Activated naive CD4-positive, alpha-beta T cell treated with anti-CD3 and anti-CD28 coated beads, Interleukin-2, amount 50 U/mL, for 24 hours (primary cell): ENCODE data around the gene PALM2AKAP2.

Experiments
- H3K27ac Mint-ChIP-seq: one replicate; pipeline ENCODE4 v1.8.0; 2021; ENCODE audit warnings: mild to moderate bottlenecking, mixed read lengths
- H3K27me3 Mint-ChIP-seq: one replicate; pipeline ENCODE4 v1.8.0; 2021; ENCODE audit warnings: mixed read lengths
- H3K36me3 Mint-ChIP-seq: one replicate; pipeline ENCODE4 v1.8.0; 2021; ENCODE audit warnings: mixed read lengths
- H3K4me1 Mint-ChIP-seq: one replicate; pipeline ENCODE4 v1.8.0; 2021; ENCODE audit warnings: mixed read lengths
- H3K4me3 Mint-ChIP-seq: one replicate; pipeline ENCODE4 v1.8.0; 2021; ENCODE audit warnings: mild to moderate bottlenecking, mixed read lengths
- H3K9me3 Mint-ChIP-seq: one replicate; pipeline ENCODE4 v1.8.0; 2021; ENCODE audit warnings: mixed read lengths

The PALM2AKAP2 gene

GRCh38 chr9:109779711-109780452 lies at the start of gene PALM2AKAP2:
TSS of gene PALM2AKAP2 (plus strand) at chr9:109780198. CDS start at chr9:109780489, 291 bp downstream.
- H3K36me3 Mint-ChIP-seq, result no peaks in the 10 kb centered on the region
- H3K4me3 Mint-ChIP-seq, result no peak within 1 kb of the TSS
- no peak within 1 kb of the TSS for H3K27ac Mint-ChIP-seq
- no peaks in the 10 kb centered on the region for H3K4me1 Mint-ChIP-seq
- H3K9me3 Mint-ChIP-seq, result no peaks in the 10 kb centered on the region
- peaks cover 16% of the 10 kb centered on the region for H3K27me3 Mint-ChIP-seq

- Mint-ChIP-seq H3K27ac (no peak overlapping the region), H3K4me3 (no peak overlapping the region), H3K9me3 (no peaks in the 10 kb centered on the region), H3K27me3 (peaks cover 7% of the 10 kb centered on the region), H3K36me3 (no peaks in the 10 kb centered on the region), H3K4me1 (no peaks in the 10 kb centered on the region)
Measured at GRCh38 chr9:109730228-109730627, 49.8 kb upstream of the PALM2AKAP2 start.

- Mint-ChIP-seq H3K4me3 (no peak overlapping the region), H3K9me3 (no peaks in the 10 kb centered on the region), H3K4me1 (no peaks in the 10 kb centered on the region), H3K27me3 (peaks cover 10% of the 10 kb centered on the region), H3K36me3 (no peaks in the 10 kb centered on the region), H3K27ac (no peak overlapping the region)
Measured at GRCh38 chr9:109733690-109734089, 46.3 kb upstream of the PALM2AKAP2 start.

GRCh38 chr9:109734814-109735213 lies 45.2 kb upstream of the PALM2AKAP2 start:
- no peak overlapping the region for H3K27ac Mint-ChIP-seq
- H3K36me3 Mint-ChIP-seq, result no peaks in the 10 kb centered on the region
- H3K27me3 Mint-ChIP-seq, result peaks cover 10% of the 10 kb centered on the region
- H3K9me3 Mint-ChIP-seq, result no peaks in the 10 kb centered on the region
- H3K4me1 Mint-ChIP-seq, result no peaks in the 10 kb centered on the region
- no peak overlapping the region for H3K4me3 Mint-ChIP-seq

- Mint-ChIP-seq H3K27me3 (peaks cover 10% of the 10 kb centered on the region), H3K4me1 (no peaks in the 10 kb centered on the region), H3K4me3 (no peak overlapping the region), H3K27ac (no peak overlapping the region), H3K36me3 (no peaks in the 10 kb centered on the region), H3K9me3 (no peaks in the 10 kb centered on the region)
Measured at GRCh38 chr9:109735801-109736200, 44.2 kb upstream of the PALM2AKAP2 start.

GRCh38 chr9:109737295-109737694 lies 42.7 kb upstream of the PALM2AKAP2 start:
- no peaks in the 10 kb centered on the region for H3K36me3 Mint-ChIP-seq
- H3K4me3 Mint-ChIP-seq, result no peak overlapping the region
- H3K27me3 Mint-ChIP-seq, result peaks cover 13% of the 10 kb centered on the region
- no peak overlapping the region for H3K27ac Mint-ChIP-seq
- H3K4me1 Mint-ChIP-seq, result no peaks in the 10 kb centered on the region
- no peaks in the 10 kb centered on the region for H3K9me3 Mint-ChIP-seq

- Mint-ChIP-seq H3K4me1 (no peaks in the 10 kb centered on the region), H3K36me3 (no peaks in the 10 kb centered on the region), H3K4me3 (no peak overlapping the region), H3K27ac (no peak overlapping the region), H3K27me3 (peaks cover 15% of the 10 kb centered on the region), H3K9me3 (no peaks in the 10 kb centered on the region)
Measured at GRCh38 chr9:109739760-109740159, 40.2 kb upstream of the PALM2AKAP2 start.

- H3K27ac Mint-ChIP-seq, result no peak overlapping the region
Measured at GRCh38 chr9:109742776-109743348, 37.1 kb upstream of the PALM2AKAP2 start.

GRCh38 chr9:109743696-109744095 lies 36.3 kb upstream of the PALM2AKAP2 start:
- Mint-ChIP-seq H3K36me3 (no peaks in the 10 kb centered on the region), H3K27ac (no peak overlapping the region), H3K27me3 (peaks cover 12% of the 10 kb centered on the region), H3K4me3 (no peak overlapping the region), H3K9me3 (no peaks in the 10 kb centered on the region), H3K4me1 (no peaks in the 10 kb centered on the region)

More at GRCh38 chr9:109742776-109743348, 37.1 kb upstream of the PALM2AKAP2 start:
- Mint-ChIP-seq H3K27me3 (peaks cover 17% of the 10 kb centered on the region), H3K36me3 (no peaks in the 10 kb centered on the region), H3K4me1 (no peaks in the 10 kb centered on the region), H3K4me3 (no peak overlapping the region), H3K9me3 (no peaks in the 10 kb centered on the region)

GRCh38 chr9:109745335-109746283 lies 34.4 kb upstream of the PALM2AKAP2 start:
- no peak overlapping the region for H3K27ac Mint-ChIP-seq
- H3K36me3 Mint-ChIP-seq, result no peaks in the 10 kb centered on the region
- no peak overlapping the region for H3K4me3 Mint-ChIP-seq
- H3K27me3 Mint-ChIP-seq, result peaks cover 15% of the 10 kb centered on the region
- no peaks in the 10 kb centered on the region for H3K9me3 Mint-ChIP-seq
- H3K4me1 Mint-ChIP-seq, result no peaks in the 10 kb centered on the region

GRCh38 chr9:109751253-109751652 lies 28.7 kb upstream of the PALM2AKAP2 start:
- Mint-ChIP-seq H3K27ac (no peak overlapping the region), H3K4me3 (no peak overlapping the region), H3K36me3 (no peaks in the 10 kb centered on the region), H3K27me3 (peaks cover 8% of the 10 kb centered on the region), H3K4me1 (no peaks in the 10 kb centered on the region), H3K9me3 (no peaks in the 10 kb centered on the region)

GRCh38 chr9:109753308-109753707 lies 26.7 kb upstream of the PALM2AKAP2 start:
- Mint-ChIP-seq H3K36me3 (no peaks in the 10 kb centered on the region), H3K27me3 (peaks cover 14% of the 10 kb centered on the region), H3K4me1 (no peaks in the 10 kb centered on the region), H3K27ac (no peak overlapping the region), H3K9me3 (no peaks in the 10 kb centered on the region), H3K4me3 (no peak overlapping the region)

GRCh38 chr9:109755040-109755439 lies 25.0 kb upstream of the PALM2AKAP2 start:
- Mint-ChIP-seq H3K9me3 (no peaks in the 10 kb centered on the region), H3K36me3 (no peaks in the 10 kb centered on the region), H3K4me3 (no peak overlapping the region), H3K27me3 (peaks cover 16% of the 10 kb centered on the region), H3K4me1 (no peaks in the 10 kb centered on the region), H3K27ac (no peak overlapping the region)

GRCh38 chr9:109759589-109759988 lies 20.4 kb upstream of the PALM2AKAP2 start:
- Mint-ChIP-seq H3K4me3 (no peak overlapping the region), H3K9me3 (no peaks in the 10 kb centered on the region), H3K27me3 (peaks cover 11% of the 10 kb centered on the region), H3K4me1 (no peaks in the 10 kb centered on the region), H3K36me3 (no peaks in the 10 kb centered on the region), H3K27ac (no peak overlapping the region)

- Mint-ChIP-seq H3K4me3 (no peak overlapping the region), H3K27ac (no peak overlapping the region), H3K27me3 (peaks cover 11% of the 10 kb centered on the region), H3K36me3 (no peaks in the 10 kb centered on the region), H3K9me3 (no peaks in the 10 kb centered on the region), H3K4me1 (no peaks in the 10 kb centered on the region)
Measured at GRCh38 chr9:109765278-109765677, 14.7 kb upstream of the PALM2AKAP2 start.

GRCh38 chr9:109765830-109766229 lies 14.2 kb upstream of the PALM2AKAP2 start:
- Mint-ChIP-seq H3K36me3 (no peaks in the 10 kb centered on the region), H3K27ac (no peak overlapping the region), H3K4me1 (no peaks in the 10 kb centered on the region), H3K27me3 (peaks cover 11% of the 10 kb centered on the region), H3K9me3 (no peaks in the 10 kb centered on the region), H3K4me3 (no peak overlapping the region)
